ENCODE data around the gene ACTR6. TPM values are rescaled to one million over a fixed set of nuclear protein-coding genes. Genes with fewer than 3 reads are reported as not detected.

ACTR6 gene
- total RNA-seq, 1 experiment from 2014 or later, result 34.9 TPM

DNA sequence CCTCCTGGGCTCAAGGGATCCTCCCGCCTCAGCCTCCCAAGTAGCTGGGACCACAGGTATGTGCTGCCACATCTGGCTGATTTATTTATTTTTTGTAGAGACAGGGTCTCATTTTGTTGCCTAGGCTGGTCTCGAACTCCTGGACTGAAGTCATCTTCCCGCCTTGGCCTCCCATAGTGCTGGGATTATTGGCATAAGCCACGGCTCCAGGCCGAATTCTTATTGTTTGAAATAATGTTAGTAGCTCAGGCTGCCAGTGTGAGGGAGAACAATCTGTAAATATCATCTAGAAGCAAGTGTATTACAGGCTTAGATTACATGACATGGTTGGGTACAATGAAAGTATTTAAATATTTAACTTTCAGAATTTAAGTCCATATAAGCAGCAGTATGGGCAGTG, 8.2 kb downstream of the ACTR6 start:
- Histone ChIP-seq H3K27ac (ENCODE audit: insufficient read length, low read depth, low read length) (no peak overlapping the region), H3K4me2 (ENCODE audit: insufficient read depth, insufficient read length, low read length) (no peak overlapping the region), H3T11ph (ENCODE audit: low read length) (no peak overlapping the region), H2BK15ac (ENCODE audit: low read depth, low read length) (no peak overlapping the region), H3K9me3 (ENCODE audit: control insufficient read depth, low read depth, low read length) (no peaks in the 10 kb centered on the region), H3K79me2 (ENCODE audit: insufficient read depth, low read length) (no peaks in the 10 kb centered on the region; the same call in 1 of the 2 replicates), H3K9ac (ENCODE audit: extremely low read depth, insufficient read length, low read length) (no peak overlapping the region), H2BK120ac (ENCODE audit: low read depth, low read length, poor library complexity, severe bottlenecking) (no peak overlapping the region), H3K23me2 (ENCODE audit: insufficient read length, low read depth, low read length, poor library complexity, severe bottlenecking) (no peaks in the 10 kb centered on the region), H3K14ac (ENCODE audit: insufficient read depth, low read length) (no peak overlapping the region), H2BK20ac (ENCODE audit: low read depth, low read length, poor library complexity, severe bottlenecking) (no peak overlapping the region), H4K8ac (replicated peaks; ENCODE audit: insufficient read length, low read depth, low read length) (no peak overlapping the region), H3K18ac (ENCODE audit: insufficient read length, low read depth, low read length) (no peak overlapping the region), H4K20me1 (ENCODE audit: control insufficient read depth, insufficient read depth, insufficient read length) (no peaks in the 10 kb centered on the region), H2BK5ac (ENCODE audit: insufficient read length, low read length) (no peak overlapping the region), H3K4me1 (ENCODE audit: insufficient read depth, low read length) (no peaks in the 10 kb centered on the region), H3K79me1 (ENCODE audit: insufficient read depth, low read depth, low read length, poor library complexity, severe bottlenecking) (no peaks in the 10 kb centered on the region), H4K91ac (ENCODE audit: insufficient read length, low read depth, low read length) (no peak overlapping the region), H2BK12ac (ENCODE audit: insufficient read length, low read depth, low read length) (no peak overlapping the region), H3K56ac (ENCODE audit: insufficient read length, low read depth, low read length) (no peak overlapping the region), H4K5ac (ENCODE audit: insufficient read length, low read depth, low read length) (no peak overlapping the region), H3K4ac (ENCODE audit: low read depth, low read length) (no peak overlapping the region), H3K23ac (ENCODE audit: insufficient read length, low read depth, low read length) (no peak overlapping the region), H2AFZ (ENCODE audit: low read length) (no peak overlapping the region), H2AK5ac (ENCODE audit: insufficient read length, low read length) (no peak overlapping the region), H3K27me3 (ENCODE audit: insufficient read depth, low read length) (no peaks in the 10 kb centered on the region)
- H3K27ac Mint-ChIP-seq, result no peak overlapping the region
- H3K27me3 Mint-ChIP-seq (ENCODE audit: low read depth), result no peaks in the 10 kb centered on the region
- H3K4me1 Mint-ChIP-seq, result no peaks in the 10 kb centered on the region
- no peaks in the 10 kb centered on the region for H3K9me3 Mint-ChIP-seq
- DNase-seq, result no peak
- TF ChIP-seq, protein P1, sequence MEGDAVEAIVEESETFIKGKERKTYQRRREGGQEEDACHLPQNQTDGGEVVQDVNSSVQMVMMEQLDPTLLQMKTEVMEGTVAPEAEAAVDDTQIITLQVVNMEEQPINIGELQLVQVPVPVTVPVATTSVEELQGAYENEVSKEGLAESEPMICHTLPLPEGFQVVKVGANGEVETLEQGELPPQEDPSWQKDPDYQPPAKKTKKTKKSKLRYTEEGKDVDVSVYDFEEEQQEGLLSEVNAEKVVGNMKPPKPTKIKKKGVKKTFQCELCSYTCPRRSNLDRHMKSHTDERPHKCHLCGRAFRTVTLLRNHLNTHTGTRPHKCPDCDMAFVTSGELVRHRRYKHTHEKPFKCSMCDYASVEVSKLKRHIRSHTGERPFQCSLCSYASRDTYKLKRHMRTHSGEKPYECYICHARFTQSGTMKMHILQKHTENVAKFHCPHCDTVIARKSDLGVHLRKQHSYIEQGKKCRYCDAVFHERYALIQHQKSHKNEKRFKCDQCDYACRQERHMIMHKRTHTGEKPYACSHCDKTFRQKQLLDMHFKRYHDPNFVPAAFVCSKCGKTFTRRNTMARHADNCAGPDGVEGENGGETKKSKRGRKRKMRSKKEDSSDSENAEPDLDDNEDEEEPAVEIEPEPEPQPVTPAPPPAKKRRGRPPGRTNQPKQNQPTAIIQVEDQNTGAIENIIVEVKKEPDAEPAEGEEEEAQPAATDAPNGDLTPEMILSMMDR (conservative IDR thresholded peaks at IDR 0.05), result no peak
- WGBS (ENCODE audit: extremely low coverage, insufficient read length, low lambda C conversion rate), result no CpG with 5 or more reads among the region's 5 CpGs
- H3K4me3 Mint-ChIP-seq, result no peak overlapping the region
- H3K36me3 Mint-ChIP-seq (ENCODE audit: insufficient read depth in 1 of 3, low read depth in 3 of 3), result peaks cover 10 to 51% (median 43%) of the 10 kb centered on the region in 3 experiments; a peak in 6 of 7 replicates
